Measurements from ENCODE around the gene NFATC2.

Gene NFATC2

DNA sequence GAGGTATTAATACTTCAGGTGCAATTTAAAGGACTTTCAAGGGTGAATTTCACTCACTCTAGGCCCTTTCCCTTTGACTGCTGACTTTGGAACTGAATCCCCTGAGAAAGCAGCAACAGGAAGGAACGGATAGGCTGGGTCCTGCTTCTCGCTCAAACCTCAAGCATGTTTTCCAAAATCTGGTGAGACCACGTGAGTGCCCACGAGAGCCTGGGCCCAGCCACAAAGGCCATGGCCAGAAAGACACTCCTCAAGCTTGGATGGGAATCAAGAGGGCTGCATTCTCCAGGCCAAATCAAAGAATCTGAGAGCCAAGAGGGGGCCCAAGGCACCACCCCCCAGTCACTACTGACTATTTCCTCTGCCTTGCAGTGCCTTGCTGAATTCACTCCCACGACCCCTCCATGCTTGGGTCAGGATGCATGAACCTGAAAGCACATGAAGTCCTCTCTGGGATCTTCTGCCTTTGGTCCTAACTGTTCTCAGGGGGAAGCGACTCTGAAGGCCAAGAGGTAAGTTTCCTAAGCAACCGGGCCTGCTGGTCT, 146.1 kb downstream of the NFATC2 start:
- TF ChIP-seq FOXP2 (optimal IDR thresholded peaks at IDR 0.05; ENCODE audit: borderline replicate concordance, extremely low read depth, extremely low read length, insufficient read depth) (no peak), TAF1 (IDR thresholded peaks at IDR 0.05; ENCODE audit: borderline replicate concordance, insufficient read depth, low read length) (no peak), POLR2AphosphoS5 (IDR thresholded peaks at IDR 0.05; ENCODE audit: low read depth, low read length) (no peak), REST (IDR thresholded peaks at IDR 0.05; ENCODE audit: insufficient read depth in 1 of 2, low read depth in 2 of 2, low read length in 2 of 2) (no peak), SIN3A (IDR thresholded peaks at IDR 0.05; ENCODE audit: borderline replicate concordance, insufficient read depth, low read length) (no peak)

DNA sequence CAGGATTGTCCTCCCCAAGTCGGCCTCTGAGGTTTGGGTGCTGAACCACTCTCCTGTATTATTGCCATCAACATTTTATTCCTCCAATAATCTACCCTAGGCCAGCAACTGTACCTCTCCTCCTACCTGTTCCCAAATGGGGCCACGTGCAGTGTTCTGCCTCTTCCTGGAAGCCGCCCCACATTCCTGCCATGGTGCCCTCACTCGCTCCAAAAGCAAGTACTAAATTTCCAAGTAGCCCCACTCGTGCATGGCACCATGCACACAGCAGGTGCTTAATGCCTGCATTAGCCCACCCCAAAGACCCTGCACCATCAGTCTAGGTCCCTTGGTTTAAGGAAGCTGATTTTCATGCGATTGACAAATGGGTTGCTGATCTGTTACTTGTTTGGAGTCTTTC, 147.8 kb downstream of the NFATC2 start:
- TF ChIP-seq POLR2AphosphoS5 (IDR thresholded peaks at IDR 0.05; ENCODE audit: low read depth, low read length) = no peak
- TF ChIP-seq REST (IDR thresholded peaks at IDR 0.05; ENCODE audit: insufficient read depth in 1 of 2, low read depth in 2 of 2, low read length in 2 of 2) = no peak
- TF ChIP-seq SIN3A (IDR thresholded peaks at IDR 0.05; ENCODE audit: borderline replicate concordance, insufficient read depth, low read length) = no peak
- TF ChIP-seq TAF1 (IDR thresholded peaks at IDR 0.05; ENCODE audit: borderline replicate concordance, insufficient read depth, low read length) = no peak
- no peak for TF ChIP-seq FOXP2 (optimal IDR thresholded peaks at IDR 0.05; ENCODE audit: borderline replicate concordance, extremely low read depth, extremely low read length, insufficient read depth)

- TF ChIP-seq POLR2AphosphoS5 (IDR thresholded peaks at IDR 0.05; ENCODE audit: low read depth, low read length) (no peak), SIN3A (IDR thresholded peaks at IDR 0.05; ENCODE audit: borderline replicate concordance, insufficient read depth, low read length) (no peak), FOXP2 (optimal IDR thresholded peaks at IDR 0.05; ENCODE audit: borderline replicate concordance, extremely low read depth, extremely low read length, insufficient read depth) (no peak), TAF1 (IDR thresholded peaks at IDR 0.05; ENCODE audit: borderline replicate concordance, insufficient read depth, low read length) (no peak), REST (IDR thresholded peaks at IDR 0.05; ENCODE audit: insufficient read depth in 1 of 2, low read depth in 2 of 2, low read length in 2 of 2) (no peak)
These were observed 148.9 kb downstream of the NFATC2 start for GRCh38 chr20:51393571-51393970.

GRCh38 chr20:51392614-51393186, 149.8 kb downstream of the NFATC2 start:
- no peak for TF ChIP-seq SIN3A (IDR thresholded peaks at IDR 0.05; ENCODE audit: borderline replicate concordance, insufficient read depth, low read length)
- TF ChIP-seq TAF1 (IDR thresholded peaks at IDR 0.05; ENCODE audit: borderline replicate concordance, insufficient read depth, low read length) = no peak
- TF ChIP-seq POLR2AphosphoS5 (IDR thresholded peaks at IDR 0.05; ENCODE audit: low read depth, low read length) = no peak
- TF ChIP-seq FOXP2 (optimal IDR thresholded peaks at IDR 0.05; ENCODE audit: borderline replicate concordance, extremely low read depth, extremely low read length, insufficient read depth) = no peak
- TF ChIP-seq REST (IDR thresholded peaks at IDR 0.05; ENCODE audit: insufficient read depth in 1 of 2, low read depth in 2 of 2, low read length in 2 of 2) = no peak

Measured in PFSK-1 (cell line).